ENCODE measurements around the gene PNRC2. TPM values are rescaled to one million over a fixed set of nuclear protein-coding genes. Genes with fewer than 3 reads are reported as not detected.
"Not testable (repeated sequence)": the region's sequence is repeated elsewhere in the genome, so short reads cannot be mapped to it uniquely, and the experiment has no call there.

The PNRC2 gene
- total RNA-seq, 1 donor: 243 TPM

GRCh38 chr1:23964790-23965740 is 5.4 kb downstream of the PNRC2 start:
- no peak overlapping the region for H3K4me3 ChIP-seq (ENCODE audit: low read length)
- H3K9me3 ChIP-seq (ENCODE audit: low read depth, low read length): no peaks in the 10 kb centered on the region
- no peaks in the 10 kb centered on the region for H3K27me3 ChIP-seq (ENCODE audit: insufficient read depth, low read length)
- peaks cover 24% of the 10 kb centered on the region for H3K4me1 ChIP-seq (ENCODE audit: insufficient read depth, low read length)

- peaks cover 14% of the 10 kb centered on the region for H3K4me1 ChIP-seq (ENCODE audit: insufficient read depth, low read length)
- H3K27me3 ChIP-seq (ENCODE audit: insufficient read depth, low read length): no peaks in the 10 kb centered on the region
- H3K9me3 ChIP-seq (ENCODE audit: low read depth, low read length): no peaks in the 10 kb centered on the region
- no peak overlapping the region for H3K4me3 ChIP-seq (ENCODE audit: low read length)
Observed at GRCh38 chr1:23966973-23967493, 7.4 kb downstream of the PNRC2 start.

- Histone ChIP-seq H3K4me1 (ENCODE audit: insufficient read depth, low read length) (peaks cover 14% of the 10 kb centered on the region), H3K9me3 (ENCODE audit: low read depth, low read length) (no peaks in the 10 kb centered on the region), H3K27me3 (ENCODE audit: insufficient read depth, low read length) (no peaks in the 10 kb centered on the region), H3K4me3 (ENCODE audit: low read length) (no peak overlapping the region)
Observed at GRCh38 chr1:23967871-23968270, 8.2 kb downstream of the PNRC2 start.

- H3K27me3 ChIP-seq (ENCODE audit: insufficient read depth, low read length): no peaks in the 10 kb centered on the region
- peaks cover 33% of the 10 kb centered on the region for H3K4me1 ChIP-seq (ENCODE audit: insufficient read depth, low read length)
- no peak overlapping the region for H3K4me3 ChIP-seq (ENCODE audit: low read length)
- H3K9me3 ChIP-seq (ENCODE audit: low read depth, low read length): no peaks in the 10 kb centered on the region
Observed at GRCh38 chr1:23977187-23977853, 17.7 kb downstream of the PNRC2 start.

GRCh38 chr1:23977854-23978191 is 18.2 kb downstream of the PNRC2 start:
- Histone ChIP-seq H3K4me1 (ENCODE audit: insufficient read depth, low read length) (peaks cover 33% of the 10 kb centered on the region), H3K9me3 (ENCODE audit: low read depth, low read length) (no peaks in the 10 kb centered on the region), H3K27me3 (ENCODE audit: insufficient read depth, low read length) (no peaks in the 10 kb centered on the region), H3K4me3 (ENCODE audit: low read length) (no peak overlapping the region)

- Histone ChIP-seq H3K27me3 (ENCODE audit: insufficient read depth, low read length) (no peaks in the 10 kb centered on the region), H3K4me3 (ENCODE audit: low read length) (peak overlapping the region; percentile 92), H3K4me1 (ENCODE audit: insufficient read depth, low read length) (peaks cover 33% of the 10 kb centered on the region), H3K9me3 (ENCODE audit: low read depth, low read length) (no peaks in the 10 kb centered on the region)
Observed at GRCh38 chr1:23978805-23979204, 19.2 kb downstream of the PNRC2 start.

- H3K4me1 ChIP-seq (ENCODE audit: insufficient read depth, low read length): peaks cover 33% of the 10 kb centered on the region
- no peaks in the 10 kb centered on the region for H3K9me3 ChIP-seq (ENCODE audit: low read depth, low read length)
- H3K4me3 ChIP-seq (ENCODE audit: low read length): peak overlapping the region; percentile 92
- H3K27me3 ChIP-seq (ENCODE audit: insufficient read depth, low read length): no peaks in the 10 kb centered on the region
Observed at GRCh38 chr1:23979387-23979880, 19.8 kb downstream of the PNRC2 start.

- no peaks in the 10 kb centered on the region for H3K9me3 ChIP-seq (ENCODE audit: low read depth, low read length)
- H3K4me1 ChIP-seq (ENCODE audit: insufficient read depth, low read length): peaks cover 33% of the 10 kb centered on the region
- no peaks in the 10 kb centered on the region for H3K27me3 ChIP-seq (ENCODE audit: insufficient read depth, low read length)
- H3K4me3 ChIP-seq (ENCODE audit: low read length): peak within 1 kb of the TSS; percentile 92
Observed at GRCh38 chr1:23979881-23980727, 20.5 kb downstream of the PNRC2 start, which contains the start of gene SRSF10. Gene SRSF10 (minus strand): TSS chr1:23980327. CDS start chr1:23980255, 72 bp downstream.

GRCh38 chr1:23980728-23981070 is 21.1 kb downstream of the PNRC2 start:
- H3K9me3 ChIP-seq (ENCODE audit: low read depth, low read length): no peaks in the 10 kb centered on the region
- H3K4me1 ChIP-seq (ENCODE audit: insufficient read depth, low read length): peaks cover 33% of the 10 kb centered on the region

GRCh38 chr1:23984417-23985186 is 25.0 kb downstream of the PNRC2 start:
- no peaks in the 10 kb centered on the region for H3K27me3 ChIP-seq (ENCODE audit: insufficient read depth, low read length)
- H3K4me3 ChIP-seq (ENCODE audit: low read length): no peak overlapping the region
- no peaks in the 10 kb centered on the region for H3K9me3 ChIP-seq (ENCODE audit: low read depth, low read length)
- peaks cover 9% of the 10 kb centered on the region for H3K4me1 ChIP-seq (ENCODE audit: insufficient read depth, low read length)

More at GRCh38 chr1:23980728-23981070, 21.1 kb downstream of the PNRC2 start:
- Histone ChIP-seq H3K27me3 (ENCODE audit: insufficient read depth, low read length) (no peaks in the 10 kb centered on the region), H3K4me3 (ENCODE audit: low read length) (peak overlapping the region; percentile 92)

GRCh38 chr1:23987038-23987437 is 27.4 kb downstream of the PNRC2 start:
- not testable (repeated sequence) for H3K27me3 ChIP-seq (ENCODE audit: insufficient read depth, low read length); H3K4me1 ChIP-seq (ENCODE audit: insufficient read depth, low read length); H3K9me3 ChIP-seq (ENCODE audit: low read depth, low read length); H3K4me3 ChIP-seq (ENCODE audit: low read length)

GRCh38 chr1:23989263-23989662 is 29.6 kb downstream of the PNRC2 start:
- H3K9me3 ChIP-seq (ENCODE audit: low read depth, low read length): no peaks in the 10 kb centered on the region
- H3K4me1 ChIP-seq (ENCODE audit: insufficient read depth, low read length): no peaks in the 10 kb centered on the region
- H3K4me3 ChIP-seq (ENCODE audit: low read length): no peak overlapping the region
- no peaks in the 10 kb centered on the region for H3K27me3 ChIP-seq (ENCODE audit: insufficient read depth, low read length)

- not testable (repeated sequence) for H3K9me3 ChIP-seq (ENCODE audit: low read depth, low read length); H3K4me3 ChIP-seq (ENCODE audit: low read length); H3K4me1 ChIP-seq (ENCODE audit: insufficient read depth, low read length); H3K27me3 ChIP-seq (ENCODE audit: insufficient read depth, low read length)
Observed at GRCh38 chr1:23992011-23992410, 32.4 kb downstream of the PNRC2 start.

GRCh38 chr1:23995431-23995837 is 35.8 kb downstream of the PNRC2 start:
- H3K9me3 ChIP-seq (ENCODE audit: low read depth, low read length): no peaks in the 10 kb centered on the region
- no peaks in the 10 kb centered on the region for H3K4me1 ChIP-seq (ENCODE audit: insufficient read depth, low read length)
- no peak overlapping the region for H3K4me3 ChIP-seq (ENCODE audit: low read length)
- H3K27me3 ChIP-seq (ENCODE audit: insufficient read depth, low read length): no peaks in the 10 kb centered on the region

Measured in mononuclear cell (primary cell).